LNCaP clone FGC (cell line): ENCODE measurements around the gene NBPF26.
"Not testable (repeated sequence)": the region's sequence is repeated elsewhere in the genome, so short reads cannot be mapped to it uniquely, and the experiment has no call there.

Source experiments
- DNase-seq: peaks from one replicate; pipeline ENCODE4 v3.0.0-alpha.2; 2011; ENCODE audit warnings: low read depth
- H3K4me3 ChIP-seq: 2 replicates; pipeline ENCODE4 v1.5.1; 2011; ENCODE audit warnings: mild to moderate bottlenecking, low read depth, low read length, control low read depth
- CTCF ChIP-seq: IDR thresholded peaks from 2 replicates; pipeline ENCODE4 v1.5.1; 2012; ENCODE audit warnings: mild to moderate bottlenecking; ENCODE audit not compliant: control insufficient read depth, insufficient read depth; ENCODE audit errors: extremely low read depth

Gene NBPF26

GRCh38 chr1:120844186-120844944 is 120.6 kb downstream of the NBPF26 start:
- peak overlapping the region; percentile 40 for H3K4me3 ChIP-seq
- peak; percentile 37 for DNase-seq
- peak; percentile 38; the same call in 1 of the 2 replicates for TF ChIP-seq CTCF

- not testable (repeated sequence) for DNase-seq
- H3K4me3 ChIP-seq: 0 out of 2 replicates have a peak overlapping the region, but pooled peaks have one; percentile 18
Observed at GRCh38 chr1:120844945-120845330, 121.2 kb downstream of the NBPF26 start.

- H3K4me3 ChIP-seq: peak overlapping the region; percentile 32
- DNase-seq: not testable (repeated sequence)
Observed at GRCh38 chr1:120849400-120850286, 125.9 kb downstream of the NBPF26 start.

GRCh38 chr1:120850287-120850536 is 126.5 kb downstream of the NBPF26 start:
- DNase-seq: peak; percentile 11
- peak overlapping the region; percentile 32 for H3K4me3 ChIP-seq

GRCh38 chr1:120850537-120851421 is 127.0 kb downstream of the NBPF26 start:
- peak overlapping the region; percentile 32 for H3K4me3 ChIP-seq
- DNase-seq: peak; percentile 81

GRCh38 chr1:120858144-120858543 is 134.4 kb downstream of the NBPF26 start:
- not testable (repeated sequence) for H3K4me3 ChIP-seq, DNase-seq

GRCh38 chr1:120859615-120860234 is 136.0 kb downstream of the NBPF26 start:
- DNase-seq, H3K4me3 ChIP-seq: not testable (repeated sequence)

- DNase-seq, H3K4me3 ChIP-seq: not testable (repeated sequence)
Observed at GRCh38 chr1:120878206-120878605, 154.5 kb downstream of the NBPF26 start.

GRCh38 chr1:120880056-120880455 is 156.3 kb downstream of the NBPF26 start:
- DNase-seq, H3K4me3 ChIP-seq: not testable (repeated sequence)

GRCh38 chr1:120881934-120882333 is 158.2 kb downstream of the NBPF26 start:
- not testable (repeated sequence) for DNase-seq, H3K4me3 ChIP-seq
